Stromal cell of bone marrow (primary cell): ENCODE results near the gene USP6NL.

Source experiments
- DNase-seq: peaks from one replicate; pipeline ENCODE4 v3.0.0-alpha.2; 2012; ENCODE audit warnings: low read depth

USP6NL gene

GRCh38 chr10:11551104-11551503 lies 60.3 kb downstream of the USP6NL start:
- DNase-seq, result no peak

GRCh38 chr10:11548768-11549099 lies 62.7 kb downstream of the USP6NL start:
- no peak for DNase-seq

- DNase-seq, result no peak
Observed at GRCh38 chr10:11548065-11548767, 63.2 kb downstream of the USP6NL start.

- no peak for DNase-seq
Observed at GRCh38 chr10:11546581-11546980, 64.9 kb downstream of the USP6NL start.

GRCh38 chr10:11541296-11541695 lies 70.2 kb downstream of the USP6NL start:
- no peak for DNase-seq

- DNase-seq, result peak; percentile 59
Observed at GRCh38 chr10:11539191-11539868, 72.1 kb downstream of the USP6NL start.

GRCh38 chr10:11538834-11539190 lies 72.6 kb downstream of the USP6NL start:
- DNase-seq, result no peak

- no peak for DNase-seq
Observed at GRCh38 chr10:11536228-11536627, 75.2 kb downstream of the USP6NL start.

- DNase-seq, result no peak
Observed at GRCh38 chr10:11535346-11535959, 76.0 kb downstream of the USP6NL start.

- DNase-seq, result no peak
Observed at GRCh38 chr10:11533328-11533781, 78.1 kb downstream of the USP6NL start.

- no peak for DNase-seq
Observed at GRCh38 chr10:11532306-11532705, 79.1 kb downstream of the USP6NL start.

- DNase-seq, result no peak
Observed at GRCh38 chr10:11530806-11531205, 80.6 kb downstream of the USP6NL start.

- no peak for DNase-seq
Observed at GRCh38 chr10:11529276-11529903, 82.1 kb downstream of the USP6NL start.

GRCh38 chr10:11528286-11528685 lies 83.2 kb downstream of the USP6NL start:
- DNase-seq, result no peak

GRCh38 chr10:11527691-11528255 lies 83.7 kb downstream of the USP6NL start:
- DNase-seq, result no peak

- no peak for DNase-seq
Observed at GRCh38 chr10:11527068-11527467, 84.4 kb downstream of the USP6NL start.

GRCh38 chr10:11525503-11525902 lies 85.9 kb downstream of the USP6NL start:
- DNase-seq, result peak; percentile 93

GRCh38 chr10:11522821-11523245 lies 88.6 kb downstream of the USP6NL start:
- DNase-seq, result no peak

GRCh38 chr10:11521860-11522259 lies 89.6 kb downstream of the USP6NL start:
- peak; percentile 57 for DNase-seq

- DNase-seq, result no peak
Observed at GRCh38 chr10:11520892-11521291, 90.6 kb downstream of the USP6NL start.

- DNase-seq, result no peak
Observed at GRCh38 chr10:11517150-11517549, 94.3 kb downstream of the USP6NL start.

- no peak for DNase-seq
Observed at GRCh38 chr10:11516431-11516746, 95.1 kb downstream of the USP6NL start.
